Chondrocyte (in vitro differentiated cells): ENCODE measurements around the gene GDPD2. TPM values are rescaled to one million over a fixed set of nuclear protein-coding genes. Genes with fewer than 3 reads are reported as not detected.

ENCODE experiments used
- DNase-seq: peaks from one replicate; pipeline ENCODE4 v3.0.0; 2021; ENCODE audit warnings: mixed read lengths, low spot score
- H3K27ac Mint-ChIP-seq: one replicate; pipeline ENCODE4 v1.8.0; 2021; ENCODE audit warnings: mild to moderate bottlenecking, moderate library complexity, mixed read lengths; ENCODE audit not compliant: unreplicated experiment
- H3K27me3 Mint-ChIP-seq: 2 replicates; pipeline ENCODE4 v1.8.0; 2021; ENCODE audit warnings: low read depth, mixed read lengths
- H3K36me3 Mint-ChIP-seq: 2 replicates; pipeline ENCODE4 v1.8.0; 2021; ENCODE audit warnings: low read depth, mixed read lengths
- H3K4me1 Mint-ChIP-seq: 2 replicates; pipeline ENCODE4 v1.8.0; 2021; ENCODE audit warnings: low read depth, mild to moderate bottlenecking, mixed read lengths
- H3K4me3 Mint-ChIP-seq: one replicate; pipeline ENCODE4 v1.8.0; 2021; ENCODE audit warnings: mild to moderate bottlenecking, moderate library complexity, mixed read lengths; ENCODE audit not compliant: unreplicated experiment
- H3K9me3 Mint-ChIP-seq: 2 replicates; pipeline ENCODE4 v1.8.0; 2021; ENCODE audit warnings: low read depth, mixed read lengths
- CTCF ChIP-seq: fragments of 200-600 bp; sonication (generic); IDR thresholded peaks from 2 replicates; pipeline ENCODE4 v1.5.0; 2021; ENCODE audit warnings: antibody characterized with exemption, mild to moderate bottlenecking, moderate library complexity
- total RNA-seq: library from RNA; stranded (reverse); gene quantifications from 3 replicates; pipeline ENCODE4 v1.2.1, GENCODE V29; 2021

GDPD2 gene
- total RNA-seq, 1 donor from 2014 or later = not detected

- peaks cover 45% of the 10 kb centered on the region for H3K4me1 Mint-ChIP-seq
- H3K27me3 Mint-ChIP-seq = no peaks in the 10 kb centered on the region
- no peak overlapping the region for H3K27ac Mint-ChIP-seq
- H3K36me3 Mint-ChIP-seq = no peaks in the 10 kb centered on the region
- no peaks in the 10 kb centered on the region for H3K9me3 Mint-ChIP-seq
- H3K4me3 Mint-ChIP-seq = no peak overlapping the region
- no peak for TF ChIP-seq CTCF
- DNase-seq = no peak
Observed at GRCh38 chrX:70481471-70482270, 58.6 kb downstream of the GDPD2 start.

GRCh38 chrX:70482300-70482699, 59.2 kb downstream of the GDPD2 start:
- no peak for DNase-seq
- Mint-ChIP-seq H3K36me3 (no peaks in the 10 kb centered on the region), H3K27me3 (no peaks in the 10 kb centered on the region), H3K4me1 (peaks cover 39% of the 10 kb centered on the region), H3K4me3 (no peak overlapping the region), H3K27ac (no peak overlapping the region), H3K9me3 (peaks cover under 1% of the 10 kb centered on the region)
- no peak for TF ChIP-seq CTCF

Other genes with a start within 250 kb of the GDPD2 start
- not detected in 3 replicates for gene DGAT2L6, start 245.8 kb upstream of the GDPD2 start, total RNA-seq
- not detected in 3 replicates for gene AWAT1, start 188.7 kb upstream of the GDPD2 start, total RNA-seq
- not detected in 3 replicates for gene P2RY4, start 163.1 kb upstream of the GDPD2 start, total RNA-seq
- gene ARR3, start 155.0 kb upstream of the GDPD2 start, total RNA-seq = not detected in 3 replicates
- not detected in 3 replicates for gene RAB41, start 141.1 kb upstream of the GDPD2 start, total RNA-seq
- gene PDZD11, start 133.4 kb upstream of the GDPD2 start, total RNA-seq = 46.2 to 48.1 TPM (median 47.7 TPM) in 3 replicates
- 4.5 to 5.9 TPM (median 5.3 TPM) in 3 replicates for gene KIF4A, start 133.2 kb upstream of the GDPD2 start, total RNA-seq
- 9.9 to 13.1 TPM (median 11.5 TPM) in 3 replicates for gene DLG3, start 21.5 kb downstream of the GDPD2 start, total RNA-seq